Endothelial cell of umbilical vein (primary cell): Measurements from ENCODE around the gene DDX51.

Source experiments
- CTCF ChIP-seq, 2 donors: IDR thresholded peaks; 1 replicate in 1 of 2; 2 replicates in 1 of 2; pipeline ENCODE4 v1.5.1; 2011; ENCODE audit warnings: low read length in 2 of 2, mild to moderate bottlenecking in 2 of 2, moderate library complexity in 2 of 2, control low read depth in 1 of 2, inconsistent platforms in 1 of 2, low read depth in 1 of 2; ENCODE audit not compliant: insufficient read depth in 1 of 2; ENCODE audit errors: extremely low read depth in 1 of 2
- EZH2 ChIP-seq: IDR thresholded peaks from 2 replicates; pipeline ENCODE4 v1.6.1; 2012; ENCODE audit warnings: borderline replicate concordance, low read depth, mild to moderate bottlenecking, moderate library complexity, low read length, inconsistent platforms; ENCODE audit not compliant: severe bottlenecking
- FOS ChIP-seq: IDR thresholded peaks from 2 replicates; pipeline ENCODE4 v1.6.1; 2011; ENCODE audit warnings: mild to moderate bottlenecking, low read length, moderate library complexity, borderline replicate concordance; ENCODE audit not compliant: insufficient read depth
- MYC ChIP-seq: IDR thresholded peaks from one replicate; pipeline ENCODE4 v1.6.1; 2011; ENCODE audit warnings: mild to moderate bottlenecking, low read depth, low read length
- POLR2A ChIP-seq: IDR thresholded peaks from 2 replicates; pipeline ENCODE4 v1.6.1; 2012; ENCODE audit warnings: low read depth, mild to moderate bottlenecking, control low read depth, low read length

GRCh38 chr12:132131229-132131628 is 12.9 kb downstream of the DDX51 start:
- no peak for TF ChIP-seq CTCF (IDR thresholded peaks at IDR 0.05; ENCODE audit: extremely low read depth in 1 of 2, insufficient read depth in 1 of 2, low read depth in 1 of 2, low read length in 2 of 2)
- TF ChIP-seq POLR2A = no peak
- no peak for TF ChIP-seq MYC
- no peak for TF ChIP-seq EZH2
- TF ChIP-seq FOS = no peak
